Endothelial cell of umbilical vein (primary cell): Measurements from ENCODE around the gene RPP30.

Source experiments
- EZH2 ChIP-seq: IDR thresholded peaks from 2 replicates; pipeline ENCODE4 v1.6.1; 2012; ENCODE audit warnings: borderline replicate concordance, low read depth, mild to moderate bottlenecking, moderate library complexity, low read length, inconsistent platforms; ENCODE audit not compliant: severe bottlenecking
- GATA2 ChIP-seq: IDR thresholded peaks from 2 replicates; pipeline ENCODE4 v1.7.0; 2011; ENCODE audit warnings: low read depth, mild to moderate bottlenecking, moderate library complexity, mixed read lengths, low read length; ENCODE audit not compliant: insufficient read length, insufficient read depth
- MYC ChIP-seq: IDR thresholded peaks from one replicate; pipeline ENCODE4 v1.6.1; 2011; ENCODE audit warnings: mild to moderate bottlenecking, low read depth, low read length
- TF ChIP-seq, protein P1 (sequence below), 2 donors: IDR thresholded peaks; 1 replicate in 1 of 2; 2 replicates in 1 of 2; pipeline ENCODE4 v1.5.1; 2011; ENCODE audit warnings: low read length in 2 of 2, mild to moderate bottlenecking in 2 of 2, moderate library complexity in 2 of 2, control low read depth in 1 of 2, inconsistent platforms in 1 of 2, low read depth in 1 of 2; ENCODE audit not compliant: insufficient read depth in 1 of 2; ENCODE audit errors: extremely low read depth in 1 of 2

DNA sequence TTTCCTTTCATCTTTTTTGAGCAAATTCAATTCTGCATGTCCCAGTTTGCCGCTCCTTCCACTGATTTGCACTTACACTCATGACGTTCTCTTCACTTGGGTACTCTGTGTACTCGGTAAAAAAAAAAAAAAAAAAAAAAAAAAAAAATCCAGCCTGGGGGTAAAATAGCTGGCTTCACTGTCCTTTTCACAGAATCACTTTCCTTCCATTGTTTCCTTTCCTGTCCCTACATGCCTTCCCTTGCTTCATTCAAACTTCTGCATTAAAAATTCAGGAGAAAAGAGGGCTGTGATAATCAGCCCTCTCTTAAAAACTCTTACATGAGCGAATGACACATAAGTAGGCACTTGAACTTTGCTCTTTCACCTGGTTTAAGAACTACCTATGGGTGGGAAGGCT lies 40.4 kb downstream of the RPP30 start:
- TF ChIP-seq, protein P1, sequence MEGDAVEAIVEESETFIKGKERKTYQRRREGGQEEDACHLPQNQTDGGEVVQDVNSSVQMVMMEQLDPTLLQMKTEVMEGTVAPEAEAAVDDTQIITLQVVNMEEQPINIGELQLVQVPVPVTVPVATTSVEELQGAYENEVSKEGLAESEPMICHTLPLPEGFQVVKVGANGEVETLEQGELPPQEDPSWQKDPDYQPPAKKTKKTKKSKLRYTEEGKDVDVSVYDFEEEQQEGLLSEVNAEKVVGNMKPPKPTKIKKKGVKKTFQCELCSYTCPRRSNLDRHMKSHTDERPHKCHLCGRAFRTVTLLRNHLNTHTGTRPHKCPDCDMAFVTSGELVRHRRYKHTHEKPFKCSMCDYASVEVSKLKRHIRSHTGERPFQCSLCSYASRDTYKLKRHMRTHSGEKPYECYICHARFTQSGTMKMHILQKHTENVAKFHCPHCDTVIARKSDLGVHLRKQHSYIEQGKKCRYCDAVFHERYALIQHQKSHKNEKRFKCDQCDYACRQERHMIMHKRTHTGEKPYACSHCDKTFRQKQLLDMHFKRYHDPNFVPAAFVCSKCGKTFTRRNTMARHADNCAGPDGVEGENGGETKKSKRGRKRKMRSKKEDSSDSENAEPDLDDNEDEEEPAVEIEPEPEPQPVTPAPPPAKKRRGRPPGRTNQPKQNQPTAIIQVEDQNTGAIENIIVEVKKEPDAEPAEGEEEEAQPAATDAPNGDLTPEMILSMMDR (IDR thresholded peaks at IDR 0.05; ENCODE audit: extremely low read depth in 1 of 2, insufficient read depth in 1 of 2, low read depth in 1 of 2, low read length in 2 of 2): no peak
- TF ChIP-seq GATA2 (no peak), EZH2 (no peak), MYC (no peak)
